ENCODE measurements around the gene HS6ST3. TPM values are rescaled to one million over a fixed set of nuclear protein-coding genes. Genes with fewer than 3 reads are reported as not detected.

The HS6ST3 gene
- total and polyA plus RNA-seq, 2 of the 13 experiments (the other 11 are each of a cell fraction or from before 2014, with no cell fraction given) = not detected

DNA sequence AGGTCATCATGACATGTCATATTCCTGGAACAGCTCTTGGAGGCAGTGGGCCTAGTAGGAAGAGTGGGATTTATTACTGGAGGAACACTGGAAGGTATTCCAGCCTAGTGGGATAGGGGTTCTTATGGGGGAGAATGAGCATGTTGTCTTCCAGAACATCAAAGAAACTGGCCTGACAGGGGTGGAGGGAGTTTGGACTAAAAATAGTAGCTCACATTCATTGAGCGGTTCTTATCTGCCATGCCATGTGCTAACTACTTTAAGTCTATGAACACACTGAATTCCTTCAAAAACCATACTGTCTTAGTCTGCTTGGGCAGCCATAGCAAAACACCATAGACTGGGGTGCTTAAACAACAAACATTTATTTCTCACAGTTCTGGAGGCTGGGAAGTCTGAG lies 413.6 kb downstream of the HS6ST3 start:
- Histone ChIP-seq H3K79me2 (ENCODE audit: insufficient read depth, low read length) (no peaks in the 10 kb centered on the region), H4K20me1 (ENCODE audit: insufficient read depth, low read length) (no peaks in the 10 kb centered on the region), H3K9ac (ENCODE audit: insufficient read depth, low read depth, low read length) (no peak overlapping the region), H3K27me3 (ENCODE audit: control insufficient read depth in 1 of 2, insufficient read depth in 2 of 2, low read length in 2 of 2) (no peaks in the 10 kb centered on the region), H3K4me2 (ENCODE audit: low read depth, low read length) (no peak overlapping the region), H3K27ac (ENCODE audit: extremely low read length, insufficient read depth, low read length) (no peak overlapping the region), H3K36me3 (replicated peaks in 1 of 2; ENCODE audit: control insufficient read depth in 1 of 2, insufficient read depth in 2 of 2, low read length in 2 of 2) (no peaks in the 10 kb centered on the region), H3K4me3 (replicated peaks in 1 of 3; ENCODE audit: insufficient read depth in 1 of 3, low read depth in 2 of 3, low read length in 3 of 3) (no peak overlapping the region), H2AFZ (ENCODE audit: low read length) (no peak overlapping the region), H3K9me3 (ENCODE audit: low read length) (no peaks in the 10 kb centered on the region), H3K4me1 (ENCODE audit: insufficient read depth, low read length) (no peaks in the 10 kb centered on the region)
- no TSS peak for BruUV-seq (replicated peaks)
- no peak for ATAC-seq
- TF ChIP-seq KLF12 (CRISPR knock-in tag; IDR thresholded peaks at IDR 0.05; ENCODE audit: borderline replicate concordance) = no peak
- no peak for TF ChIP-seq NKX3-1 (CRISPR knock-in tag; IDR thresholded peaks at IDR 0.05)
- no peak for TF ChIP-seq PLRG1 (conservative IDR thresholded peaks at IDR 0.05)
- no peak for TF ChIP-seq CC2D1A (CRISPR knock-in tag; IDR thresholded peaks at IDR 0.05)
- no peak for TF ChIP-seq ZNF557 (CRISPR knock-in tag; IDR thresholded peaks at IDR 0.05)
- TF ChIP-seq, protein P1, sequence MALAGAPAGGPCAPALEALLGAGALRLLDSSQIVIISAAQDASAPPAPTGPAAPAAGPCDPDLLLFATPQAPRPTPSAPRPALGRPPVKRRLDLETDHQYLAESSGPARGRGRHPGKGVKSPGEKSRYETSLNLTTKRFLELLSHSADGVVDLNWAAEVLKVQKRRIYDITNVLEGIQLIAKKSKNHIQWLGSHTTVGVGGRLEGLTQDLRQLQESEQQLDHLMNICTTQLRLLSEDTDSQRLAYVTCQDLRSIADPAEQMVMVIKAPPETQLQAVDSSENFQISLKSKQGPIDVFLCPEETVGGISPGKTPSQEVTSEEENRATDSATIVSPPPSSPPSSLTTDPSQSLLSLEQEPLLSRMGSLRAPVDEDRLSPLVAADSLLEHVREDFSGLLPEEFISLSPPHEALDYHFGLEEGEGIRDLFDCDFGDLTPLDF (CRISPR knock-in tag; IDR thresholded peaks at IDR 0.05) = no peak
- TF ChIP-seq FLYWCH1 (CRISPR knock-in tag; IDR thresholded peaks at IDR 0.05) = no peak
- in situ Hi-C loops (cut with HindIII; ENCODE audit: extremely low pct_ligation_motif_present, low pct_unique_long_range_greater_than_20kb) = no loop called here
- ChIA-PET CTCF (ENCODE audit: low intra/inter-chr PET ratio, low total read pairs) (no interaction called here), POLR2A (no interaction called here)
- no peak for DNase-seq (ENCODE audit: low spot score)
- 89% methylated on average over 1 of the region's 1 CpG for WGBS (ENCODE audit: low lambda C conversion rate)
- intact Hi-C loops (cut with micrococcal nuclease; ENCODE audit: unreplicated experiment) = no loop called here
- no peak for FAIRE-seq

DNA sequence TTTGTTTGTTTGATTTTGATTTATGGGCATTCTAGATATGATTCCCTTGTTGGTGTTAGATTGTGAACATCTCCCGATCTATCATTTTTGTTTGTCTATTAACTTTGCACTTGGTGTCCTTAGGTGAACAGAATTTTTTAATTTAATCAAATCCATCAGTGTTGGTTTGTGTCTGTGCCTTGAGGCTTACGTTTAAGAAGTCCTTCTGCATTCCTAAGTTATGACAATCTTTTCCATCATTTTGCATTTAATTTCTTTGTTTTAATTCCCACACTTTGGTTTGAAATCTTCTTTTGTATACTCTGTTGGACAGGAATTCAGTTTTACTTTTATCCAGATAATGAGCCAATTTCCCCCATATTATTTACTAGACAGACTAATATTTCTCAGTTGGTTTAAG lies 421.7 kb downstream of the HS6ST3 start:
- ATAC-seq (no peak), DNase-seq (ENCODE audit: low spot score) (no peak), FAIRE-seq (no peak)
- H3K36me3 ChIP-seq (replicated peaks in 1 of 2; ENCODE audit: control insufficient read depth in 1 of 2, insufficient read depth in 2 of 2, low read length in 2 of 2) = no peaks in the 10 kb centered on the region
- H3K4me2 ChIP-seq (ENCODE audit: low read depth, low read length) = no peak overlapping the region
- BruUV-seq (replicated peaks) = no TSS peak
- ChIA-PET CTCF (ENCODE audit: low intra/inter-chr PET ratio, low total read pairs) (no interaction called here), POLR2A (no interaction called here)
- no peaks in the 10 kb centered on the region for H3K9me3 ChIP-seq (ENCODE audit: low read length)
- no peak overlapping the region for H3K4me3 ChIP-seq (replicated peaks in 1 of 3; ENCODE audit: insufficient read depth in 1 of 3, low read depth in 2 of 3, low read length in 3 of 3)
- 4% methylated on average over 2 of the region's 2 CpGs for WGBS (ENCODE audit: low lambda C conversion rate)
- H2AFZ ChIP-seq (ENCODE audit: low read length) = no peak overlapping the region
- no peak overlapping the region for H3K9ac ChIP-seq (ENCODE audit: insufficient read depth, low read depth, low read length)
- in situ Hi-C loops (cut with HindIII; ENCODE audit: extremely low pct_ligation_motif_present, low pct_unique_long_range_greater_than_20kb) = no loop called here
- H3K27ac ChIP-seq (ENCODE audit: extremely low read length, insufficient read depth, low read length) = no peak overlapping the region
- H3K79me2 ChIP-seq (ENCODE audit: insufficient read depth, low read length) = no peaks in the 10 kb centered on the region
- intact Hi-C loops (cut with micrococcal nuclease; ENCODE audit: unreplicated experiment) = loop anchor here (5.0 kb wide), 1 partner anchor 34 kb away; no protein-coding TSS in a partner anchor
- no peaks in the 10 kb centered on the region for H4K20me1 ChIP-seq (ENCODE audit: insufficient read depth, low read length)
- no peaks in the 10 kb centered on the region for H3K4me1 ChIP-seq (ENCODE audit: insufficient read depth, low read length)
- H3K27me3 ChIP-seq (ENCODE audit: control insufficient read depth in 1 of 2, insufficient read depth in 2 of 2, low read length in 2 of 2) = no peaks in the 10 kb centered on the region
- TF ChIP-seq ZKSCAN8 (CRISPR knock-in tag; IDR thresholded peaks at IDR 0.05; ENCODE audit: borderline replicate concordance) (no peak), ZNF749 (CRISPR knock-in tag; IDR thresholded peaks at IDR 0.05; ENCODE audit: borderline replicate concordance) (no peak), NAIF1 (CRISPR knock-in tag; IDR thresholded peaks at IDR 0.05; ENCODE audit: borderline replicate concordance) (no peak), NR2F1 (CRISPR knock-in tag; IDR thresholded peaks at IDR 0.05) (no peak), SPEN (CRISPR knock-in tag; IDR thresholded peaks at IDR 0.05; ENCODE audit: low read depth) (no peak), GTF3A (CRISPR knock-in tag; conservative IDR thresholded peaks at IDR 0.05) (no peak)
- TF ChIP-seq, protein P2, sequence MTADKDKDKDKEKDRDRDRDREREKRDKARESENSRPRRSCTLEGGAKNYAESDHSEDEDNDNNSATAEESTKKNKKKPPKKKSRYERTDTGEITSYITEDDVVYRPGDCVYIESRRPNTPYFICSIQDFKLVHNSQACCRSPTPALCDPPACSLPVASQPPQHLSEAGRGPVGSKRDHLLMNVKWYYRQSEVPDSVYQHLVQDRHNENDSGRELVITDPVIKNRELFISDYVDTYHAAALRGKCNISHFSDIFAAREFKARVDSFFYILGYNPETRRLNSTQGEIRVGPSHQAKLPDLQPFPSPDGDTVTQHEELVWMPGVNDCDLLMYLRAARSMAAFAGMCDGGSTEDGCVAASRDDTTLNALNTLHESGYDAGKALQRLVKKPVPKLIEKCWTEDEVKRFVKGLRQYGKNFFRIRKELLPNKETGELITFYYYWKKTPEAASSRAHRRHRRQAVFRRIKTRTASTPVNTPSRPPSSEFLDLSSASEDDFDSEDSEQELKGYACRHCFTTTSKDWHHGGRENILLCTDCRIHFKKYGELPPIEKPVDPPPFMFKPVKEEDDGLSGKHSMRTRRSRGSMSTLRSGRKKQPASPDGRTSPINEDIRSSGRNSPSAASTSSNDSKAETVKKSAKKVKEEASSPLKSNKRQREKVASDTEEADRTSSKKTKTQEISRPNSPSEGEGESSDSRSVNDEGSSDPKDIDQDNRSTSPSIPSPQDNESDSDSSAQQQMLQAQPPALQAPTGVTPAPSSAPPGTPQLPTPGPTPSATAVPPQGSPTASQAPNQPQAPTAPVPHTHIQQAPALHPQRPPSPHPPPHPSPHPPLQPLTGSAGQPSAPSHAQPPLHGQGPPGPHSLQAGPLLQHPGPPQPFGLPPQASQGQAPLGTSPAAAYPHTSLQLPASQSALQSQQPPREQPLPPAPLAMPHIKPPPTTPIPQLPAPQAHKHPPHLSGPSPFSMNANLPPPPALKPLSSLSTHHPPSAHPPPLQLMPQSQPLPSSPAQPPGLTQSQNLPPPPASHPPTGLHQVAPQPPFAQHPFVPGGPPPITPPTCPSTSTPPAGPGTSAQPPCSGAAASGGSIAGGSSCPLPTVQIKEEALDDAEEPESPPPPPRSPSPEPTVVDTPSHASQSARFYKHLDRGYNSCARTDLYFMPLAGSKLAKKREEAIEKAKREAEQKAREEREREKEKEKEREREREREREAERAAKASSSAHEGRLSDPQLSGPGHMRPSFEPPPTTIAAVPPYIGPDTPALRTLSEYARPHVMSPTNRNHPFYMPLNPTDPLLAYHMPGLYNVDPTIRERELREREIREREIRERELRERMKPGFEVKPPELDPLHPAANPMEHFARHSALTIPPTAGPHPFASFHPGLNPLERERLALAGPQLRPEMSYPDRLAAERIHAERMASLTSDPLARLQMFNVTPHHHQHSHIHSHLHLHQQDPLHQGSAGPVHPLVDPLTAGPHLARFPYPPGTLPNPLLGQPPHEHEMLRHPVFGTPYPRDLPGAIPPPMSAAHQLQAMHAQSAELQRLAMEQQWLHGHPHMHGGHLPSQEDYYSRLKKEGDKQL (CRISPR knock-in tag; IDR thresholded peaks at IDR 0.05; ENCODE audit: low read depth) = no peak
